ENCODE measurements around the gene PLPP4.

The PLPP4 gene

DNA sequence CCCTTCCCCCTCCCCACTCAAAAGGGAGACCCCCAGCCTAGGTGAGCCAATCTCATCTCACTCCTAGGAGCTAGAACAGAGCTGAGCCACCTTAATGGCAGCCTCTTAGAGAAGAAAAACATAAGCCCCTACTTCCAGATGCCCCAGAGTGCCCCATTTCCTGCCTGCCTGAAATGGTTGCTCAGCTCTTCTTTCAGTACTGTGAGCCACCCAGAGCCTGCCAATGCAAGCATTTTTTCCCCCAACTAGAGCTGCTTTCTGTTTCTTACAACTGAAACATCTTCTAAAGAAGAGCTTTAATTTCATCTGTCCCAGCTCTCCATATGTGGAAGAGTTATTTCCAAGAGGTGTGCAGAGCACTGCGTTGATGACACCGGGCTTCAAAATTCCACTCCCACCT lies 136.7 kb downstream of the PLPP4 start:
- Histone ChIP-seq H3K36me3 (ENCODE audit: control insufficient read depth, insufficient read depth, low read length) (no peaks in the 10 kb centered on the region), H3K4me3 (ENCODE audit: low read depth, low read length) (no peak overlapping the region), H3K9ac (ENCODE audit: low read length) (no peak overlapping the region), H3K27me3 (ENCODE audit: control insufficient read depth, insufficient read depth, low read length) (no peaks in the 10 kb centered on the region), H3K4me1 (ENCODE audit: control insufficient read depth, insufficient read depth, low read length) (no peaks in the 10 kb centered on the region), H3K27ac (ENCODE audit: low read depth, low read length) (no peak overlapping the region), H3K9me3 (ENCODE audit: control insufficient read depth, insufficient read depth, low read depth, low read length) (no peaks in the 10 kb centered on the region)

DNA sequence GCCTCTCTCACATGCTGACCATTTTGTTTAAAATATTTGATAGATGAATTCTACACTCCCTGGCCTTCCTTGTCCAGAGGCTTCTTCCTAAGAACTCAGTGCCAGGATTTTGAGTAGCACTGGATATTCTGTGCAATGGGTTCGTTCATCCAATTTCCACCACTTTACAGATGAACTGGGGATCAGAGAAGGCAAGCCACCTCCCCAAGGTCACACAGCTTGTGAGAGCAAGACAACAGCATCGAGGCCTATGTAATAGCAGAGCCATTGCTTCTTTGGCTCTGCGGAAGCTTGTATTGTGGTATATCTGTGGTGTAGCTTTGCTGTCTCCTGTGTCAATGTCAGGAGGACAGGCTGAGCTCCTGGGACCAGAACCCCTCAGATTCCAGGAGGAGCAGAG lies 140.9 kb downstream of the PLPP4 start:
- Histone ChIP-seq H3K9ac (ENCODE audit: low read length) (no peak overlapping the region), H3K27me3 (ENCODE audit: control insufficient read depth, insufficient read depth, low read length) (no peaks in the 10 kb centered on the region), H3K4me3 (ENCODE audit: low read depth, low read length) (no peak overlapping the region), H3K9me3 (ENCODE audit: control insufficient read depth, insufficient read depth, low read depth, low read length) (peaks cover 4% of the 10 kb centered on the region), H3K36me3 (ENCODE audit: control insufficient read depth, insufficient read depth, low read length) (no peaks in the 10 kb centered on the region), H3K4me1 (ENCODE audit: control insufficient read depth, insufficient read depth, low read length) (peaks cover 7% of the 10 kb centered on the region), H3K27ac (ENCODE audit: low read depth, low read length) (no peak overlapping the region)

DNA sequence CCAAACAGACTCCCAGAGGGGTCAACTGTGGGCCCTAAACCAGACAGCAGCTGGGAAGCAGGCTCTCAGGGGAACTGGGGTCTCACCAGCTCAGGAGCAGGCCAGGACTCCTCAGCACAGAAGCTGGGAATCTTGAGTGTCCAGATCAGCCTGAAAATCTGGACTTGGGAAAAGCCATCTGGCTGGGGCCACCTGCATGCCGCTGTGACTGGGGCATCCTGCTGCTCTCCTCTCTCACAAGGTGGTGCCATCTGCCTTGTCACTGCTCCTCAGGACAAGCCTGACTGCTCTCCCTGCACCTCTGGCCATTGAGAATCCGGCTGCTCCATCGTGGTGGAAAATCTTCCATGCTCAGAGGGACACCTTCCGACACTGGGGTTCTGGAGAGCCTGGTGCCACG lies 141.4 kb downstream of the PLPP4 start:
- Histone ChIP-seq H3K4me1 (ENCODE audit: control insufficient read depth, insufficient read depth, low read length) (peaks cover 7% of the 10 kb centered on the region), H3K27ac (ENCODE audit: low read depth, low read length) (no peak overlapping the region), H3K27me3 (ENCODE audit: control insufficient read depth, insufficient read depth, low read length) (no peaks in the 10 kb centered on the region), H3K4me3 (ENCODE audit: low read depth, low read length) (no peak overlapping the region), H3K36me3 (ENCODE audit: control insufficient read depth, insufficient read depth, low read length) (no peaks in the 10 kb centered on the region), H3K9me3 (ENCODE audit: control insufficient read depth, insufficient read depth, low read depth, low read length) (peaks cover 6% of the 10 kb centered on the region), H3K9ac (ENCODE audit: low read length) (no peak overlapping the region)

DNA sequence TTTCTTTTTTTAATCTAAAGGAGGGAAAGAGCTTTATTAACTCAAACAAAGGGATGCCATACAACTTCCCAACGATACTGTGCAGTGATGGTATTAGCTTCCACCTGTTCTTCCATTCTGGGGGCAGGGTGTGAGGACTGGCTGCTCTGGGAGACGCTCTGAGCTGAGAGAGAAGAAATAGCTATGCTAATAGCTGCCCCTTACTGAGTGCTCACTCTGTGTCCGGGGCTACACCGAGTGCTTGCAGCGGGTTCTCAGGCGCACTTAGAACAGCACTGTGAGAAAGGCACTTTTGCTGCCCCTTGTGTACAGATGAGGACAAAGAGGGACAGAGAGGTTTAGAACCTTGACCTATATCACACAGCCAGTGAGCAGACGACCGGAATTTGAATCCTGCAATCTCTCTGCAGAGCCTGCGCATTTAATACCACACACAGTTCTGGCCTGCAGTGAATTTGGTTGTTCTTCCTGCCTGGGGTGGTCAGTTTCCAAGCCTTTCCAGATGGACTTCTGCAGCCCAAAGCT lies 142.2 kb downstream of the PLPP4 start:
- peaks cover 7% of the 10 kb centered on the region for H3K9me3 ChIP-seq (ENCODE audit: control insufficient read depth, insufficient read depth, low read depth, low read length)
- no peaks in the 10 kb centered on the region for H3K36me3 ChIP-seq (ENCODE audit: control insufficient read depth, insufficient read depth, low read length)
- H3K9ac ChIP-seq (ENCODE audit: low read length), result no peak overlapping the region
- H3K27ac ChIP-seq (ENCODE audit: low read depth, low read length), result no peak overlapping the region
- H3K27me3 ChIP-seq (ENCODE audit: control insufficient read depth, insufficient read depth, low read length), result no peaks in the 10 kb centered on the region
- peaks cover 7% of the 10 kb centered on the region for H3K4me1 ChIP-seq (ENCODE audit: control insufficient read depth, insufficient read depth, low read length)
- no peak overlapping the region for H3K4me3 ChIP-seq (ENCODE audit: low read depth, low read length)

DNA sequence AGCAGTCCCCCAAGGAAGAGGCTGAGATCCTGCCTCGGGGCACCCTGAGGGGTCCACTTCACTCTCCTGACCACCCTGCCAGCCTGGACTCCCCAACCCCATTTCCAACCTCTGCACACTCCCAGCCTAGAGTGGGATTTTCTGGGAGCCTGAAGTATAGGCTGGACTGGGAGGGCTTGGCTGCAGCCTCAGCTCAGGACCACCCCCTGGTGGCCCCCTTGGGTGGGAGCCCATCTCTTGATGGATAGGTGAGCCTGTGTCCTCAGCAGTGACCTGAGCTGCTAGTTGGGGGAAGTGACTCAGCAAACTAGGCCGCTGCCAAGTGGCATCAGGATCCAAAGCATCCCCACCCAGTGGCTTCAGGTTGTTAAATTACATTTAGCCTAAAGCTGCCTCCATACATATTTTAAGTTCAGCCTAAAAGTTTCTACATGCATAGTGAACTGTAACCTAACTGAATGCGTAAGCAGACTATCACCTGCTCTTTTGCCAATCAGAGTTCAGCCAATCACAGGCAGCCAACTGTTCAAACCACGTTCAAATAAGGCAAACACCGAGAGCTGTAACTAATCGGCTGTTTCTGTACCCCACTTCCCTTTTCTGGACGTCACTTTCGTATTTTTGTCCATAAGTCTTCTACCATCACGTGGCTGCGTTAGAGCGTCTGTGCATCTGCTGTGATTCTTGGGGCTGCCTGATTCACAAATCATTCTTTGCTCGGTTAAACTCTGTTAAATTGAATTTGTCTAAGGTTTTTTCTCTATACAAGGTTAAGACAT lies 144.0 kb downstream of the PLPP4 start:
- no peak overlapping the region for H3K4me3 ChIP-seq (ENCODE audit: low read depth, low read length)

DNA sequence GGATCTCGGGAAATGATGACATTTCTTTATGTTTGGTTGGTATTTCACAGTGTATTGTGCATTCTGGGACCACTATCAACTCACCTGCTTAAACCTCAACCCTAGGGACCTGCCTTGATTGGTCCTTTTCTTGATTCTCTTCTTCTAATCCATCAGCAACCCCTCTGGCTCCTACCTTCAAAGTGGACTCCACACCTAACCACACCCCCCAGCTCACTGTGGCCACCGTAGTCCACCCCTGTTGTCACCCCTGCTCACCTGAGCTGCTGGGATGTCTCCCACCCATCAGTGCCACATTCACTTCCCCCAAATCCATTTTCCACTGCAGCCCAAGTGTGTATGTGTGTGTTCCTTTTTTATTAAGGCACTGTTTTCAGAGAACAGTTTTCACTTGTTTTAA lies 145.0 kb downstream of the PLPP4 start:
- Histone ChIP-seq H3K9me3 (ENCODE audit: control insufficient read depth, insufficient read depth, low read depth, low read length) (peaks cover 7% of the 10 kb centered on the region), H3K36me3 (ENCODE audit: control insufficient read depth, insufficient read depth, low read length) (no peaks in the 10 kb centered on the region), H3K27ac (ENCODE audit: low read depth, low read length) (no peak overlapping the region), H3K27me3 (ENCODE audit: control insufficient read depth, insufficient read depth, low read length) (no peaks in the 10 kb centered on the region), H3K9ac (ENCODE audit: low read length) (no peak overlapping the region), H3K4me3 (ENCODE audit: low read depth, low read length) (no peak overlapping the region), H3K4me1 (ENCODE audit: control insufficient read depth, insufficient read depth, low read length) (peaks cover 7% of the 10 kb centered on the region)

More for the DNA sequence above, 144.0 kb downstream of the PLPP4 start:
- Histone ChIP-seq H3K36me3 (ENCODE audit: control insufficient read depth, insufficient read depth, low read length) (no peaks in the 10 kb centered on the region), H3K9me3 (ENCODE audit: control insufficient read depth, insufficient read depth, low read depth, low read length) (peaks cover 7% of the 10 kb centered on the region), H3K9ac (ENCODE audit: low read length) (no peak overlapping the region), H3K4me1 (ENCODE audit: control insufficient read depth, insufficient read depth, low read length) (peaks cover 7% of the 10 kb centered on the region), H3K27ac (ENCODE audit: low read depth, low read length) (no peak overlapping the region), H3K27me3 (ENCODE audit: control insufficient read depth, insufficient read depth, low read length) (no peaks in the 10 kb centered on the region)

DNA sequence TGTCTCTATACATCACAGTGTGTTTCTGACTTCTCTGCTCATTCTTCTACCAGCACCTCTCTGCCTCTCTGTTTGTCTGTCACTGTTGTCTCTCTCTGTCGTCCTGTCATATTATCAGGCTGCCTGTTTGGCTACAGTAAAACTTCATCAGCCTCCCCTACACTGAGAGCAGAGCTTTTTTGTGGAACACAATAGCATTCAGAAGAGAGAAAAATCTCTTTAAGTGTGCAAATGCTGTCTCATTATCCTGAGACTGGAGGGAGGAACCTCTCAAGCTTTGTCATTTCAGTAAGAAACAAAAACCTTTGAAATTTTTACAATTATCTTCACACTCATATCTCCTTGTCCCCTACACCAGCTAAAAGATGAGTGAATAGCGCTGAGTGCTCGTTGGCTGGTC lies 148.4 kb downstream of the PLPP4 start:
- Histone ChIP-seq H3K4me3 (ENCODE audit: low read depth, low read length) (no peak overlapping the region), H3K27me3 (ENCODE audit: control insufficient read depth, insufficient read depth, low read length) (no peaks in the 10 kb centered on the region), H3K9ac (ENCODE audit: low read length) (no peak overlapping the region), H3K9me3 (ENCODE audit: control insufficient read depth, insufficient read depth, low read depth, low read length) (peaks cover 7% of the 10 kb centered on the region), H3K4me1 (ENCODE audit: control insufficient read depth, insufficient read depth, low read length) (no peaks in the 10 kb centered on the region), H3K27ac (ENCODE audit: low read depth, low read length) (no peak overlapping the region), H3K36me3 (ENCODE audit: control insufficient read depth, insufficient read depth, low read length) (no peaks in the 10 kb centered on the region)

DNA sequence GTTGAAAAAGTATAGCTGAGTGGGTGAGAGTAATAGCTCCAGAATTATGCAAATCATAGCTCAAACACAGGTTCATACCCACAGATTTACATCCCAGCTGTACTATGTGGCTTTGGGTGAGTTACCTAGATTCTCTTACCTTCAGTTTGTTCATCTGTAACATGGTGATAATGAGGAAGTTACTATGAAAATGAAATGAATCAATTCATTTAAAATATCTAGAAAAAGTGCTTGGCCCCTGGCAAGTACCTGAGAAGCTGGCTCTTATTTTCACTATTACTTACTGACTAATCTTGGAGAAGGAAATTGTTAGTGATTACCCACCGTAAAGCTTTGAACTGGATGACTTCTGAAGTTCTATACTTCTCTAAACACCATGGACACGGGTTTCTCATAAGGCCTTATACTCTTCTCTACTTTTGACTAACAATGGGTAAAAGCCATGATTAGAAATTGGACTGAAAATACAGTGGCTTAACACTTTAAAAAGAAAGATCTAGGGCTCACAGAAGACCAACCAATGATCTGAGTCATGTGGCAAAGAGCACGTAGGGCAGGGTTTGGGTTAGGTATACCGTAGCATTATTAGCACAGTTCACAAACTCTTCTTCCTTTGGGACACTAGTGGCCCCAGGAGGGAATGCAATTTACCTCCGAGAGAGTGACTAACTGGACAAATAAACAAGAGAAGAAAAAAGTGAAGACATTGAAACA lies 149.2 kb downstream of the PLPP4 start:
- no peaks in the 10 kb centered on the region for H3K4me1 ChIP-seq (ENCODE audit: control insufficient read depth, insufficient read depth, low read length)
- H3K27me3 ChIP-seq (ENCODE audit: control insufficient read depth, insufficient read depth, low read length), result no peaks in the 10 kb centered on the region
- peaks cover 7% of the 10 kb centered on the region for H3K9me3 ChIP-seq (ENCODE audit: control insufficient read depth, insufficient read depth, low read depth, low read length)
- no peak overlapping the region for H3K4me3 ChIP-seq (ENCODE audit: low read depth, low read length)
- no peak overlapping the region for H3K9ac ChIP-seq (ENCODE audit: low read length)
- H3K27ac ChIP-seq (ENCODE audit: low read depth, low read length), result no peak overlapping the region
- H3K36me3 ChIP-seq (ENCODE audit: control insufficient read depth, insufficient read depth, low read length), result no peaks in the 10 kb centered on the region

DNA sequence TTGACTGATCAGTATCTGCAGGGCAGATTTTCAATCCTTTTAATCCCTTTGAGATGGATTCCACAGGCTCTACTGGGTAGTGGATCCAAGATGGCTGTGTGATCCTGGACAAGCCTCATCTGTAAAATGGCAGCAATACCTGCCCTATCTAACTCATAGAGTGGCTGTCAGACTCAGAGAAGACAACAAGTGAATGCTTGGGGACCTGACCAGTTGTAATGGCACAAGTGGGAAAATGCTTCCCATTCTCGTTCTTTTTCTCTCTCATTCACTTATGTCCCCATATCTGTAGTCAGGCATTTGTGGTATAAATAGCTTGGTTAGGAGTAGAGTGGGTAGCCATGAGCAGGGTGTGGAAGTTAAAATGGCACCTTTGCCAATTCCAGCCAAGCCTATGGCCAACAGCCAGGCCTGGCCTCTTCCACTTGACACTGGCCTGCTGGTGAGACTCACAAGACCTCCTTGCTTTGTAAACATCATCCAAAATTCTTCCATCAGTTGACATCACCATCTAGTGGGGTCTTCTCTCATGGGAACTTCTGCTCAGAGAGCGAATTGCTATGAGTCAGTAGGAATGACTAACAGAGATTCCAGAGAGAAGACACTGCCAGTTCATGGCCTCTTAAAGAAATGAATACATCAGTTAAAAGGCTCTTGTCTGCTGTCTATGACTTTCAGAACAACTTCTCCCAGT lies 150.1 kb downstream of the PLPP4 start:
- H3K4me3 ChIP-seq (ENCODE audit: low read depth, low read length), result no peak overlapping the region
- no peak overlapping the region for H3K27ac ChIP-seq (ENCODE audit: low read depth, low read length)
- H3K36me3 ChIP-seq (ENCODE audit: control insufficient read depth, insufficient read depth, low read length), result no peaks in the 10 kb centered on the region
- peaks cover 7% of the 10 kb centered on the region for H3K9me3 ChIP-seq (ENCODE audit: control insufficient read depth, insufficient read depth, low read depth, low read length)
- no peaks in the 10 kb centered on the region for H3K27me3 ChIP-seq (ENCODE audit: control insufficient read depth, insufficient read depth, low read length)
- no peak overlapping the region for H3K9ac ChIP-seq (ENCODE audit: low read length)
- no peaks in the 10 kb centered on the region for H3K4me1 ChIP-seq (ENCODE audit: control insufficient read depth, insufficient read depth, low read length)

DNA sequence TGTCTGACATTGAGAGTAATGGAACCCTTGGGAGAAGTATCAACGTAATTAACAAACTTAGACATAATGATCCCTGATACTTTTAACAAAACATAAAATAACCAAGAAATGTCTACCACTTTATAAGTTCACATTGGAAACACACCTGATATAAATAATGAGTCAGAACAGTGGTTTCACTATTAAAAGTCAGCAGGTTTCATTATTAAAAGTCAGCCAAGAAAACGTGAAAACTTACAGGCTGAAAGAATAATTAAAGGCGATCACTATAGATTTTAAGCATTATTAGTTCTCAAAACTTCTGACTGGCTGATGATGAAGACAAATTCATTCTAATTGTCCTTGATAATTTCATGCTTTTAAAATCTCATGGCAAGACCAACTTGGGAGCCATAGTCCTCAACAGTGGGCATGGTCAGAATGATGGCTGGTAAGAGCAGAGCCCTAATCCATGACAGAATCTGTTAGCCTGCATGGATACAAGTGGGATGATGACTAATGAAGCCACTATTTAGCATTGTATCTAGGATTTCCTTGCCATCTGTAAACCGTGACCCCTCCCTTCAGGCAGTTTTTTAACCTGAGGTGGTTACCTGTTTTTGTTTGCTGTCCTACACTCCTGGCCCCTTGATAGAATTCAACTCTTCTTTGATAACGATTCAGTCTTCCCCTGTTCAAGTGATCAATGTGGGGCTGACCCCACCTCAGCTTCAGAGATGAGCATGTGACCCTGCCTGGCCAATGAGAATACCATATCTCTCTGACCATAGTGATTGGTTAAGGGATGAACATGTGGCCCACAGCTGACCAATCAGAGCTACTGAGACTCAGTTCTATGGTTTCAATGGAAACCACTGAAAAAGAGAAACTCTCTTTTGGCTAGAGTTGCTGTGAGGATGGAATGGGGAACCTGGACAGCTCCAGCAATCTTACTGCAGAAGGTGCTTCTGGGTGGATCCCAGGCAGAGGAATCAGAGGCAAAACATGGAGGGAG lies 151.0 kb downstream of the PLPP4 start:
- Histone ChIP-seq H3K27ac (ENCODE audit: low read depth, low read length) (no peak overlapping the region), H3K4me1 (ENCODE audit: control insufficient read depth, insufficient read depth, low read length) (no peaks in the 10 kb centered on the region), H3K9me3 (ENCODE audit: control insufficient read depth, insufficient read depth, low read depth, low read length) (peaks cover 3% of the 10 kb centered on the region; the same call in 1 of the 2 replicates), H3K4me3 (ENCODE audit: low read depth, low read length) (no peak overlapping the region), H3K9ac (ENCODE audit: low read length) (no peak overlapping the region), H3K27me3 (ENCODE audit: control insufficient read depth, insufficient read depth, low read length) (no peaks in the 10 kb centered on the region), H3K36me3 (ENCODE audit: control insufficient read depth, insufficient read depth, low read length) (no peaks in the 10 kb centered on the region)

All from HUES6 (cell line).